Neural crest cell (in vitro differentiated cells): ENCODE data around the gene PIANP. TPM values are rescaled to one million over a fixed set of nuclear protein-coding genes. Genes with fewer than 3 reads are reported as not detected.
A peak's percentile ranks its signal among the peaks of the same experiment; 100 is the strongest.

Experiments
- DNase-seq: peaks from one replicate; pipeline ENCODE4 v3.0.0; 2021; ENCODE audit warnings: low read depth, mixed read lengths, low spot score
- H3K27ac Mint-ChIP-seq: one replicate; pipeline ENCODE4 v1.8.0; 2021; ENCODE audit warnings: mild to moderate bottlenecking, mixed read lengths; ENCODE audit not compliant: unreplicated experiment
- H3K27me3 Mint-ChIP-seq: 2 replicates; pipeline ENCODE4 v1.8.0; 2021; ENCODE audit warnings: low read depth, mild to moderate bottlenecking, mixed read lengths
- H3K36me3 Mint-ChIP-seq: 2 replicates; pipeline ENCODE4 v1.8.0; 2021; ENCODE audit warnings: low read depth, mild to moderate bottlenecking, mixed read lengths
- H3K4me1 Mint-ChIP-seq: 2 replicates; pipeline ENCODE4 v1.8.0; 2021; ENCODE audit warnings: mixed read lengths
- H3K4me3 Mint-ChIP-seq: one replicate; pipeline ENCODE4 v1.8.0; 2021; ENCODE audit warnings: mild to moderate bottlenecking, mixed read lengths
- H3K9me3 Mint-ChIP-seq: 2 replicates; pipeline ENCODE4 v1.8.0; 2021; ENCODE audit warnings: mixed read lengths
- total RNA-seq: library from RNA; stranded (reverse); gene quantifications from 2 replicates; pipeline ENCODE4 v1.2.1, GENCODE V29; 2021
- TF ChIP-seq, protein P1 (sequence below): fragments of 200-600 bp; sonication (generic); conservative IDR thresholded peaks from 2 replicates; pipeline ENCODE4 v1.5.0; 2021; ENCODE audit warnings: antibody characterized with exemption, mild to moderate bottlenecking

The PIANP gene
- total RNA-seq, 1 donor from 2014 or later, result 8.6 TPM

DNA sequence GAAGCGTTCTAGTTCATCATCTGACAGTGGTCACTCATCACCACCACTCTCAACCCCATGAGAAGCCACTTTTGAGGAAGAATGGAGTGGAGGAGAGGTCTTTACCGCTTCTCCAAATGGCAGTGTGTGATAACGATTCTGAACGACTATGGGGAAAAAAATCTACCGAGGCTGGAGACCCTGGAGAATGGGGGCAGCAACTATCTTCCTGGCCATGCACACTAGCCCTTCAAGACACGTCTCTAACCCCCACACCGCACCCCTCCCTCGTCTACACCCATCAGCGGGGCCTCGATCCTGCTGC lies 38.1 kb downstream of the PIANP start:
- H3K36me3 Mint-ChIP-seq, result peaks cover 2% of the 10 kb centered on the region
- DNase-seq, result no peak
- H3K9me3 Mint-ChIP-seq, result no peaks in the 10 kb centered on the region
- H3K4me1 Mint-ChIP-seq, result peaks cover 16% of the 10 kb centered on the region
- no peaks in the 10 kb centered on the region for H3K27me3 Mint-ChIP-seq
- H3K27ac Mint-ChIP-seq, result peak overlapping the region; percentile 98
- peak overlapping the region; percentile 94 for H3K4me3 Mint-ChIP-seq
- TF ChIP-seq, protein P1, sequence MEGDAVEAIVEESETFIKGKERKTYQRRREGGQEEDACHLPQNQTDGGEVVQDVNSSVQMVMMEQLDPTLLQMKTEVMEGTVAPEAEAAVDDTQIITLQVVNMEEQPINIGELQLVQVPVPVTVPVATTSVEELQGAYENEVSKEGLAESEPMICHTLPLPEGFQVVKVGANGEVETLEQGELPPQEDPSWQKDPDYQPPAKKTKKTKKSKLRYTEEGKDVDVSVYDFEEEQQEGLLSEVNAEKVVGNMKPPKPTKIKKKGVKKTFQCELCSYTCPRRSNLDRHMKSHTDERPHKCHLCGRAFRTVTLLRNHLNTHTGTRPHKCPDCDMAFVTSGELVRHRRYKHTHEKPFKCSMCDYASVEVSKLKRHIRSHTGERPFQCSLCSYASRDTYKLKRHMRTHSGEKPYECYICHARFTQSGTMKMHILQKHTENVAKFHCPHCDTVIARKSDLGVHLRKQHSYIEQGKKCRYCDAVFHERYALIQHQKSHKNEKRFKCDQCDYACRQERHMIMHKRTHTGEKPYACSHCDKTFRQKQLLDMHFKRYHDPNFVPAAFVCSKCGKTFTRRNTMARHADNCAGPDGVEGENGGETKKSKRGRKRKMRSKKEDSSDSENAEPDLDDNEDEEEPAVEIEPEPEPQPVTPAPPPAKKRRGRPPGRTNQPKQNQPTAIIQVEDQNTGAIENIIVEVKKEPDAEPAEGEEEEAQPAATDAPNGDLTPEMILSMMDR, result no peak

- H3K36me3 Mint-ChIP-seq, result peaks cover 7% of the 10 kb centered on the region
These were observed 46.6 kb downstream of the PIANP start for GRCh38 chr12:6653987-6654386.

DNA sequence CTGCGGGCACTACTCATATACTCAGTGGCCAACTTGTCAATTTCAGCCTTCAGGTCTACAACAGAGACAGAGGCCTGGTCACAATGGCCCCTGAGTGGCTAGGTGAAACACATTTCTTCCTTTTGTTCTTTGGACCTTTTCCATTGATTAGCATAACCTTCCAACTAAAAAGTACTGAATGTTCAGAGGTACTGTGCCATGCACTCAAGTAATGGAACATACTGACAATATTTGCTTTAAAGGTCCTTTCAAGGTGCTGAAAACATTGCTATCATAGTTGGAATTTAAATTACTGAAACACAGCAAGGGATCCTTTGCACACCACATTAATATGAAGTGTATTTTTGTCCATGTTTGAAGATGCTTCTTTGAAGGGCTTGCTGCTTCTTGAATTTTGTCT lies 47.3 kb downstream of the PIANP start:
- Mint-ChIP-seq H3K36me3 (peaks cover 5% of the 10 kb centered on the region), H3K27ac (no peak overlapping the region), H3K4me1 (no peaks in the 10 kb centered on the region), H3K27me3 (no peaks in the 10 kb centered on the region), H3K9me3 (no peaks in the 10 kb centered on the region), H3K4me3 (no peak overlapping the region)
- no peak for DNase-seq
- TF ChIP-seq, protein P1, result no peak

More at GRCh38 chr12:6653987-6654386, 46.6 kb downstream of the PIANP start:
- H3K27me3 Mint-ChIP-seq, result no peaks in the 10 kb centered on the region
- no peak overlapping the region for H3K4me3 Mint-ChIP-seq
- H3K9me3 Mint-ChIP-seq, result no peaks in the 10 kb centered on the region
- DNase-seq, result no peak
- H3K4me1 Mint-ChIP-seq, result no peaks in the 10 kb centered on the region
- TF ChIP-seq, protein P1, result no peak
- no peak overlapping the region for H3K27ac Mint-ChIP-seq

DNA sequence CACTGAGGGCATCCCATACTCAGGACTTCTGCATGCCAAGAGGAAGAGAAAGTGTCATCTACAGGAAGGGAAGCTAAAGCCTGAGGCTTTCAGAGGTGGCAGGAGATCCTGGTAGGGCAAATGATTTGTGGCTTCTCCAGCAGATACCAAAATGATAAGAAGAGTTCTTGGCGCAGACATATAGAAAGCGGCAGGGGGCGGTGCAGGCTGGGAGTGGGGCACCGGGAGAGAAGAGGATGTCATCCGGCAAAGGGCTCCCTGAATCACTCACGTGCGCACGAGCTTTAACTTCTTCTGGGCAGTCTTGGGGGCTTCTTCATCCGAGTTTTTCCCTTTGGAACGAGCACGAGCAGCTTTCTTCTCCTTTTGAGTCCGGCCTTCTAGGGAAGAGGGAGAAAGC lies 48.2 kb downstream of the PIANP start:
- no peak for DNase-seq
- H3K27me3 Mint-ChIP-seq, result no peaks in the 10 kb centered on the region
- no peak overlapping the region for H3K4me3 Mint-ChIP-seq
- peaks cover 8% of the 10 kb centered on the region for H3K36me3 Mint-ChIP-seq
- H3K9me3 Mint-ChIP-seq, result no peaks in the 10 kb centered on the region
- TF ChIP-seq, protein P1, result no peak
- H3K4me1 Mint-ChIP-seq, result no peaks in the 10 kb centered on the region
- no peak overlapping the region for H3K27ac Mint-ChIP-seq

GRCh38 chr12:6650832-6651231 lies 49.8 kb downstream of the PIANP start:
- peaks cover 9% of the 10 kb centered on the region for H3K4me1 Mint-ChIP-seq
- H3K9me3 Mint-ChIP-seq, result no peaks in the 10 kb centered on the region
- H3K27ac Mint-ChIP-seq, result no peak overlapping the region
- H3K36me3 Mint-ChIP-seq, result peaks cover 8% of the 10 kb centered on the region
- H3K4me3 Mint-ChIP-seq, result no peak overlapping the region
- no peak for DNase-seq
- TF ChIP-seq, protein P1, result no peak
- H3K27me3 Mint-ChIP-seq, result no peaks in the 10 kb centered on the region

- Mint-ChIP-seq H3K27me3 (peaks cover 11% of the 10 kb centered on the region), H3K4me3 (peak within 1 kb of the TSS; percentile 83), H3K36me3 (peaks cover 10% of the 10 kb centered on the region), H3K9me3 (no peaks in the 10 kb centered on the region), H3K27ac (peak within 1 kb of the TSS; percentile 46), H3K4me1 (peaks cover 16% of the 10 kb centered on the region)
- TF ChIP-seq, protein P1, result no peak
- peak; percentile 69 for DNase-seq
These were observed 53.5 kb downstream of the PIANP start, which contains the start of gene ACRBP for GRCh38 chr12:6647083-6647604. Gene ACRBP, minus strand, starts transcription at chr12:6647432. Its CDS starts 66 bp downstream, at chr12:6647366.
